ENCODE results near the gene IQCF2.
"Not testable (repeated sequence)": the region's sequence is repeated elsewhere in the genome, so short reads cannot be mapped to it uniquely, and the experiment has no call there.

The IQCF2 gene

DNA sequence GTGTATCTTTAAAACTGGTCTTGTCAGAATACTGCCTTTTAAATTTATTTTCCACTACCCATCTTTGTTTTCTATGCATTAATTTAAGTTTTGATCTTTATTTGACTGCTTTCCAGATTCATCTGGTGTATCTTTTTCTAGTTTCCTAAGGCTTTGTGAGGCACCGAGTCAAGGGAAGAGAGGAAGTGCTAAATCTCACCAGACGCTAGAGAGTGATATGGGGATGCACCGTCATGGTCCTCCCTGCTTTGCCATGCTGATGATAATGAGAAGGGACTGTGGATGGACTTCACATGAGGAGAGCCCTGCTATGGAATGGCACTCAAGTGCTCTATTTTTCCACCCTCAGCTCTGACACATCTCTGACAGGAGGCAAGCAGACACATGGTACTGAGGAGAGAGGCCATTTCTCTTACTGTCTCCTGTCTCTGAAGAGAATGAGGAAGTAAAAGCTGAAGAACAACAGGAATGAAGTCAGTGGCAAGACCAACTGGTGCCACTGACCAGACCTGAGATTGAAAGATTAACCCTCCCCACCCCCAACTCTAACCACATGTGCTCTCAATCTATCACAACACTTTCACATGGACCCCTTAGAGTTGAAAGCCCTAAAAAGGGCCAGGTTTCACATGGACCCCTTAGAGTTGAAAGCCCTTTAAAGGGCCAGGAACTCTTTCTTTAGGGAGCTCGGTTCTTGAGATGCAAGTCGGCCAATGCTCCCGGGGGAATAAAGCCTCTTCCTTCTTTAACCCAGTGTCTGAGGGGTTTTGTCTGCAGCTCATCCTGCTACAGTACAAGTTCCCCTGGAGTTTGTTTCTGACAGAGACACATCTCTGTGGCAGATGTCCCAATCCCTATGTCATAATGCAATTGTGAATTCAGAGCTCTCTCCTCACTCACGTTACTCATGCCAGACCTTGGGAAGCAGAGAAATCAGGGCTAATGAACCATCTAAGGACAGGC, at the start of gene IQCF2:
TSS of gene IQCF2 (plus strand) at position 913 of the 963 bp plus-strand sequence. CDS start 52 bp downstream, outside the sequence.
- DNase-seq, result no peak

DNA sequence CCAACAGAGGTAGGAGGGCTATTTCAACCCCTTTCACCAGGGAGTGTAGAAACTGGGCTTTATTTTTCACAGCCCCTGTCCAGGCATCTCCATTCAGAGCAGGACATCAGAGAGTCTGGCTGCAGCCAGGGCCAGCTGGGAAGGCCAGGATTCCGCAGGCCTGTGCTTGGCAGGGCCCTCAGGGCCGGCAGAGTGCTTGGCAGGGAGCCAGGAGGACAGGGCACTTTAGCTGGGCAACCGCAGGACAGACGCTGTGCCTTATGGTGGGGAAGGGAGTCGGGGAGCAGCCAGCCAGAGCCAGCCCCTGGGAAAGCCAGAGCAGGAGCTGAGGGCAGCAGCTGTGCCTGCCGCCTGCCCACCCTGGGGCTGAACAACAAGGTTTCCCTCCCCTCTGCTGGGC, 47.9 kb upstream of the IQCF2 start:
- DNase-seq, result no peak

GRCh38 chr3:51814034-51814433, 47.4 kb upstream of the IQCF2 start:
- no peak for DNase-seq

DNA sequence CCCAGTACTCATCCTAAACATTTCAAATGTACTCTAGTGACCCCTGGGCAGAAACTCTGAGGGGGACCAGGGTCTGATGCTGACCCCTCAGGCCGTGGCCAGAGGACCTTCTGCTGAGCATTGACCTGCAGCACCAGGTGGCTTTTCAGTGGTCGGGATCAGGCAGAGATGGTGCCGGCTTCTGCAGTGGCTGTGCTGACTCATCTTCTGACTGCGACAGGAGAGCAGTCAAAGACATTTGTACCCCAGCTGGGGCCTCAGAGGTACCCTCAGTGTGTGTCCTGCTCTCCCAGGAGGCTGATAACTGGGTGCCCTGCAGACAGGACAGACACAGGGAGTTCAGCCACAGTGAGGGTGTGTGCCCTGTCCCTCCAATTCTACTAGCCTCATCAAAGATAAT, 45.8 kb upstream of the IQCF2 start:
- no peak for DNase-seq

- no peak for DNase-seq
These were observed 44.7 kb upstream of the IQCF2 start for GRCh38 chr3:51816723-51817122.

DNA sequence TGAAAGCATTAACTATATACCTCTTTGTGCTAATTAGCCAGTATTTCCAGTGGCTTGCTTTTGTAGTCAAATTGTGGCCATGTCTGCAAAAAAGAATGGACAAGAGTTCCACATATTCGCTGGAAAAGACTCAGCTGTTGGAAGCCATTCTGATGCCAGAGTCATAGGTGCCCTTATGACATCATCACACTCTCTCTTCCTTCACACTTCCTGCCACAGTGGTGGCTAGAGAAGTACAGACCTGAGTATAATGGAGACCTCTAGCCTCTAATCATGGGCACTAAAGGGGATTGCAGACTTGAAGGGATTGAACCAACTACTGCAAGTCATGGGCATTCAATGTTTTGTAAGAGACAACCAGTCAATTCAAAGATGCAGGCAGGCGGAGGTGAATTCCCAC, 44.0 kb upstream of the IQCF2 start:
- no peak for DNase-seq

- no peak for DNase-seq
These were observed 42.3 kb upstream of the IQCF2 start for GRCh38 chr3:51819151-51819550.

GRCh38 chr3:51819709-51820406, 41.6 kb upstream of the IQCF2 start:
- DNase-seq, result no peak

- DNase-seq, result no peak
These were observed 33.1 kb upstream of the IQCF2 start for GRCh38 chr3:51828297-51828696.

- DNase-seq, result no peak
These were observed 31.1 kb upstream of the IQCF2 start for GRCh38 chr3:51830345-51830744.

GRCh38 chr3:51830836-51831385, 30.5 kb upstream of the IQCF2 start:
- no peak for DNase-seq

DNA sequence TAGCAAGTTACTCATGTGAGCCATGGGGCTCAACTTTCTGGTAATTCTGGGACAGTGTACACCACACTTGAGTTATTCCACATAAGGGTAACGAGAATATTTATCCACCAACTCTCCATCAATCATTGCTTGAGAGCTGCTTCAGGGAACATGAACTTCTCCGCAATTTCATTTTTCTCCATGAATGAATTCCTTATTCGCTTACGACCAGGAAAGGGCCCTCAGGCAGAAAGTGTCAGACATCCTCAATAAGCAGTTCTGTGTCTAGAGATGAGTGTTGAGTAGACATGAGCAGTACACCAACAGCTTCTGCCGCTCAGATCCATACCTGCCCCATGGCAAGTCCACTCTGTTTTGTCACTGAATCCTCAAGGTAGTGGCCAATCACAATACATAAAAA, 24.8 kb upstream of the IQCF2 start:
- DNase-seq, result no peak

GRCh38 chr3:51845129-51845528, 16.3 kb upstream of the IQCF2 start:
- no peak for DNase-seq

DNA sequence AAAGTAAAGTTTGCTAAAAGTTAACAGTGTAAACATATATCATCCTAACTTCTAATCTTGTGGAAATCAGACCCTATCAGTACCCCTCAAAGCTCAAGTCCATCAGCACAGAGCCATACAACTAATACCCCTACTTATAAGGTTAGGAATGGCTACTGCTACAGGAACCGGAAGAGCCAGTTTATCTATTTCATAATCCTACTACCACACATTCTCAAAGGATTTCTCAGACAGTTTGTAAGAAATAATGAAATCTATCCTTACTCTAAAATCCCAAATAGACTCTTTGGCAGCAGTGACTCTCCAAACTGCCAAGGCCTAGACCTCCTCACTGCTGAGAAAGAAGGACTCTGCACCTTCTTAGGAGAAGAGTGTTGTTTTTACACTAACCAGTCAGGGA, 6.0 kb upstream of the IQCF2 start:
- DNase-seq, result not testable (repeated sequence)

GRCh38 chr3:51862886-51863285, 1.5 kb downstream of the IQCF2 start:
- DNase-seq, result no peak

DNA sequence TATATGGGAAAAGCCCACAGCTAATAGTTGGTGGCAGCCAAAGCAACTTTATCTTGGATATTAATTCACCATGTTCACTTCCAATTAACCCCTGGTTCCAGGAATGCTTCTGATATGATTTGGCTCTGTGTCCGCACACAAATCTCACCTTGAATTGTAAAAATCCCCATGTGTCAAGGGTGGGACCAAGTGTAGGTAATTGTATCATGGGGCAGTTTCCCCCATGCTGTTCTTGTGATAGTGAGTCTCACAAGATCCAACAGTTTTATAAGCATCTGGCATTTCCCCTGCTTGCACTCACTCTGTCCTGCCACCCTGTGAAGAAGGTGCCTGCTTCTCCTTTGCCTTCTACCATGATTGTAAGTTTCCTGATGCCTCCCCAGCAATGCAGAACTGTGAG, 7.5 kb downstream of the IQCF2 start:
- DNase-seq, result not testable (repeated sequence)

DNA sequence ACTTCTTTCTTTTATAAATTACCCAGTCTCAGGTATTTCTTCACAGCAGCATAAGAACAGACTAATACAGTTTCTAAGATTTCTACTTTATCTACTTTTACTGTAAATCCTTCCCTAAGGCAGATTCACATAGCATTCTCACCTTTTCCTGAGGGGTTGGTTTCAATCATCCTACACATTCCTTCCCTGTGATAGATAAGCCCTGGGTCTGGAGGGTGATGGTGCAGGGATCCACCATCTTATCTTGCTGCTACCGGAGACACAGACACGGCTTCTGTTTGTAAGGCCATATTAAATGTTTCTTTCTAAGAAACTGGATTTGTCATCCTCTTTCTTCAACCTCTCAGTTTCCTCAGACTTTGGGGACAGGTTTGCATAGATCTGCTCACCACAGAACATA, 7.9 kb downstream of the IQCF2 start:
- no peak for DNase-seq

- no peak for DNase-seq
These were observed 11.9 kb downstream of the IQCF2 start for GRCh38 chr3:51873253-51873766.

DNA sequence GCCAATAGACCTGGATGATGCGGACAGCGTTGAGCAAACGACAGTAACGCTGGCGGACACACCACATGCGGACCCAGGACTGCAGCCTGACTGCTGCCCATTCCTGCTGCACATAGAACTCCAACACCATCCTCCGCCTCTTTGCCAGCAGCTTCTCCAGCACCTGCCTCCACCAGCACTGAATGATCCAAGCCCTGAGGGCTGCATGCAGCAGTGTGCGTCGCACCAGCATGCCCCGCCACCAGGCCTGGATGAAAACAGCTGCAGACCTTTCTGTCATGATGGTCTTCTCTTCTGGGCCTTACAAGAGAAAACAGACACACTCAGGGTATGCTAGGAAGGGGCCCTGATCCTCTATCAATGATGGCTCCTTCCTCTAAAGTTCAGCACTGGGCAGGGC, 12.5 kb downstream of the IQCF2 start:
- DNase-seq, result no peak

DNA sequence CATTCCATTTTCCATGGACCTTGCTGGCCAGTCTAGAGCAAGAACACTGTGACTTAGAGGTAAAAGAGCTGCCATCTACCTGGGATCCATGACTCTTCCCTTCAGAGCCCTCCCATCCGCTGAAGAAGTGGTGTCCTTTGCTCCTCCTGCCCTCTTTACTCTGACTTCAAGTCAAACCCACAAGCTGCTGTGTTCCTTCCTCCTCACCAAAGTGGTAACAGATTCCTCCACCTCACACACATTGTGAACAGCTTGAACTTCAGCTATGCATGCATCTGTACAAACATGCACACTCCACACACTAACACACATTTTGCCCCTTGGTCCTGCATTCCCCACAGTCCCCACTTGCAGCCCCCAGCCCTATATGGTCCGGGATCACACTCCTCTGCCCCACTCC, 13.0 kb downstream of the IQCF2 start:
- DNase-seq, result no peak

GRCh38 chr3:51874889-51875288, 13.5 kb downstream of the IQCF2 start:
- DNase-seq, result no peak

- DNase-seq, result no peak
These were observed 14.1 kb downstream of the IQCF2 start, which contains the start of gene IQCF5 for GRCh38 chr3:51875501-51875900. TSS of gene IQCF5 (minus strand) at chr3:51875601. CDS start at chr3:51875531, 70 bp downstream.

DNA sequence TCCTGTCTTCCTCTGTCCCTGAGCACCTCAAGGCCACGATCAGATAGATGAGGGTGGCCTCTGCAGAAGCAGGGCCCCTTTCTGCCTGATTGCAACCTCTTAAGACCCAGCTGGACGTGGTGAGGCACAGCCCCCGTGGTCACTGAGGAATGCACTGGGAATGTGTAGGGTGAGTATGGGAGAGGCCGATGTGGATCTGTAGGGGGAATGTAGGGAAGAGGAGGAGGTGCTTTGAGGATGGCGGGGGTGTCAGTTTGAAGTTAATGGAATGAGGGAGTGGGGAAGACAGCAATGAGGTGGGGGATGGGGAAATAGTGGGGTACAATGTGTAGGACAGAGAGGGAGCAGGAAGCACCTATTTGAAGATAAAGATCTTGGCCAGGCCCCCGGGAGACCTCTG, 14.8 kb downstream of the IQCF2 start:
- no peak for DNase-seq

GRCh38 chr3:51879937-51880336, 18.5 kb downstream of the IQCF2 start:
- DNase-seq, result no peak

Measured in NCI-H1048 (cell line).